DOHH2 (cell line): ENCODE data around the gene PRSS56.

Experiments used
- EZH2phosphoT487 ChIP-seq: fragments of 200-600 bp; sonication (generic); IDR thresholded peaks from 2 replicates; pipeline ENCODE4 v1.6.1; 2017; ENCODE audit warnings: borderline replicate concordance, mild to moderate bottlenecking, antibody characterized with exemption, low read length, moderate library complexity, mixed read lengths
- TF ChIP-seq, protein P1 (sequence below): fragments of 200-600 bp; sonication (generic); IDR thresholded peaks from one replicate; pipeline ENCODE4 v1.5.1; 2014; ENCODE audit warnings: antibody characterized with exemption, mild to moderate bottlenecking, low read depth, low read length; ENCODE audit not compliant: poor library complexity, severe bottlenecking

DNA sequence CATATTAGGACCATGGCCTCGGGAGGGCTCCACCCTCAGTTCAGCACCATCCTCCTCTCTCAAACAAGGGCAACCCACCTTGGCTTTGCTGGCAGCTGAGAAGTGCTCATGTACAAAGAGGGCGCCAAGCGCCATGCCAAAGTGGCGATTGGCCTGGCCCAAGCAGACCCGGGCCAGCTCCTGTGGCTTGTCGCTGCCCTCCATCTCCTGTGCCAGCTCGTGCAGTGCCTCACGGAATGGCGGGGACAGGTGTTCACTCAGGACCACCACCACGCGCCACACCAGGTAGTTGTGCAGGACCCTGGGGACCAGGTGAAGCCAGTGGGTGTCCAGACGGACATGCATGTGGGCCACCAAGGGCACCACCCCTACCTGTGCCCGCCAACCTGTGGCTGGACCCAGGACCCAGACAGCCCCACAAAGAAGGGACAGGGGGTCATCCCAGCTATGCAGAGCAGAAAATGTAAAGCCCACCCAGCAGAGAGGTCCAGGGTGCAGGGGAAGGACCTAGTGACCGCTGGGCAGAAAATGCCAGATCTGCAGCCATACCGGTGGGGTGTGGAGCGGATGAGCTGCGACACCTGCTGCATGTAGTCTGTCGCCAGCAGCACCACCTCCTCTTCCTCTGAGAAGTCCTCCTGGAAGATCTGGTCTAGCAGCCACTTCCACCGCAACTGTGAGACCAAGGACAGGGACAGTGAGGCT, 36.1 kb upstream of the PRSS56 start:
- TF ChIP-seq, protein P1, sequence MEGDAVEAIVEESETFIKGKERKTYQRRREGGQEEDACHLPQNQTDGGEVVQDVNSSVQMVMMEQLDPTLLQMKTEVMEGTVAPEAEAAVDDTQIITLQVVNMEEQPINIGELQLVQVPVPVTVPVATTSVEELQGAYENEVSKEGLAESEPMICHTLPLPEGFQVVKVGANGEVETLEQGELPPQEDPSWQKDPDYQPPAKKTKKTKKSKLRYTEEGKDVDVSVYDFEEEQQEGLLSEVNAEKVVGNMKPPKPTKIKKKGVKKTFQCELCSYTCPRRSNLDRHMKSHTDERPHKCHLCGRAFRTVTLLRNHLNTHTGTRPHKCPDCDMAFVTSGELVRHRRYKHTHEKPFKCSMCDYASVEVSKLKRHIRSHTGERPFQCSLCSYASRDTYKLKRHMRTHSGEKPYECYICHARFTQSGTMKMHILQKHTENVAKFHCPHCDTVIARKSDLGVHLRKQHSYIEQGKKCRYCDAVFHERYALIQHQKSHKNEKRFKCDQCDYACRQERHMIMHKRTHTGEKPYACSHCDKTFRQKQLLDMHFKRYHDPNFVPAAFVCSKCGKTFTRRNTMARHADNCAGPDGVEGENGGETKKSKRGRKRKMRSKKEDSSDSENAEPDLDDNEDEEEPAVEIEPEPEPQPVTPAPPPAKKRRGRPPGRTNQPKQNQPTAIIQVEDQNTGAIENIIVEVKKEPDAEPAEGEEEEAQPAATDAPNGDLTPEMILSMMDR, result no peak
- no peak for TF ChIP-seq EZH2phosphoT487
